SK-N-SH treated with all-trans-retinoic acid at 6 μM for 48 hours (cell line): ENCODE data around the gene SLC5A10.

Experiments used
- ARNTL ChIP-seq: fragments of 450-650 bp; formaldehyde crosslinking; IDR thresholded peaks from 2 replicates; pipeline ENCODE4 v1.5.0; 2020; ENCODE audit warnings: low read depth, mild to moderate bottlenecking, moderate library complexity, borderline replicate concordance
- ESRRG ChIP-seq: fragments of 250-450 bp; sonication (Bioruptor Pico); IDR thresholded peaks from 2 replicates; pipeline ENCODE4 v1.6.1; 2021; ENCODE audit warnings: mild to moderate bottlenecking
- PATZ1 ChIP-seq: fragments of 250-450 bp; sonication (Bioruptor Pico); IDR thresholded peaks from 2 replicates; pipeline ENCODE4 v1.8.0; 2020; ENCODE audit warnings: mild to moderate bottlenecking, moderate library complexity, borderline replicate concordance
- RARB ChIP-seq: fragments of 250-450 bp; sonication (Bioruptor Pico); IDR thresholded peaks from 2 replicates; pipeline ENCODE4 v1.8.0; 2021; ENCODE audit warnings: mild to moderate bottlenecking, moderate library complexity
- ZFP3 ChIP-seq: fragments of 250-450 bp; sonication (Bioruptor Pico); IDR thresholded peaks from 2 replicates; pipeline ENCODE4 v1.5.0; 2020; ENCODE audit warnings: mild to moderate bottlenecking, moderate library complexity
- ZNF565 ChIP-seq: fragments of 450-650 bp; formaldehyde crosslinking; conservative IDR thresholded peaks from 2 replicates; pipeline ENCODE4 v1.5.0; 2020; ENCODE audit warnings: low read depth, mild to moderate bottlenecking, moderate library complexity
- ZNF70 ChIP-seq: fragments of 450-650 bp; formaldehyde crosslinking; IDR thresholded peaks from 2 replicates; pipeline ENCODE4 v1.5.0; 2020; ENCODE audit warnings: mild to moderate bottlenecking, moderate library complexity
- TF ChIP-seq, protein P1 (sequence below): fragments of 250-450 bp; sonication (Bioruptor Pico); IDR thresholded peaks from 2 replicates; pipeline ENCODE4 v1.5.1; 2020; ENCODE audit warnings: low read depth, mild to moderate bottlenecking, moderate library complexity
- TF ChIP-seq, protein P2 (sequence below): fragments of 250-450 bp; sonication (Bioruptor Pico); IDR thresholded peaks from 2 replicates; pipeline ENCODE4 v1.8.0; 2021; ENCODE audit warnings: low read depth, mild to moderate bottlenecking, moderate library complexity, borderline replicate concordance

DNA sequence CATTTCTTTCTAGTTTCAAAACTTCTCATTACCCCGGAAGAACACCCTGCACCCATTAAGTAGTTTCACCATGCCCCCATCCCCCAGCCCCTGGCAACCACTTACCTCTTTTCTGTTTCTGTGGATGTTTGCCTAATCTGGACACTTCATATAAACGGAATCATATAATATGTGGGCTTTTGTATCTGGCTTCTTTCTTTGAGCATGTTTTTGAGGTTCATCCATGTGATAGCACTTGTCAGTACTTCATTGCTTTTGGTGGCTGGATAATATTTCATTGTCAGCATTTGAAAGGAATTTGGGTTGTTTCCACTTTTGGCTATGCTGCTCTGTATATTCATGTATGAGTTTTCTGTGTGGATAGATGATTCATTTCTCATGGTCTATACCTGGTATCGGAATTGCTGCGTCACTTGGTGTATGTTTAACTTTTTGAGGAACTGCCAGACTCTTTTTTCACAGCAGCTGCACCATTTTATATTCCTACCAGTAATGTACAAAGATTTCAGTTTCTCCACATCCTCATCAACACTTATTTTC lies 30.0 kb upstream of the SLC5A10 start:
- no peak for TF ChIP-seq ZNF70 (CRISPR knock-in tag)
- TF ChIP-seq PATZ1 (CRISPR knock-in tag): no peak
- no peak for TF ChIP-seq ESRRG (CRISPR knock-in tag)
- TF ChIP-seq, protein P1, sequence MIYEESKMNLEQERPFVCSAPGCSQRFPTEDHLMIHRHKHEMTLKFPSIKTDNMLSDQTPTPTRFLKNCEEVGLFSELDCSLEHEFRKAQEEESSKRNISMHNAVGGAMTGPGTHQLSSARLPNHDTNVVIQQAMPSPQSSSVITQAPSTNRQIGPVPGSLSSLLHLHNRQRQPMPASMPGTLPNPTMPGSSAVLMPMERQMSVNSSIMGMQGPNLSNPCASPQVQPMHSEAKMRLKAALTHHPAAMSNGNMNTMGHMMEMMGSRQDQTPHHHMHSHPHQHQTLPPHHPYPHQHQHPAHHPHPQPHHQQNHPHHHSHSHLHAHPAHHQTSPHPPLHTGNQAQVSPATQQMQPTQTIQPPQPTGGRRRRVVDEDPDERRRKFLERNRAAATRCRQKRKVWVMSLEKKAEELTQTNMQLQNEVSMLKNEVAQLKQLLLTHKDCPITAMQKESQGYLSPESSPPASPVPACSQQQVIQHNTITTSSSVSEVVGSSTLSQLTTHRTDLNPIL (CRISPR knock-in tag): no peak
- TF ChIP-seq, protein P2, sequence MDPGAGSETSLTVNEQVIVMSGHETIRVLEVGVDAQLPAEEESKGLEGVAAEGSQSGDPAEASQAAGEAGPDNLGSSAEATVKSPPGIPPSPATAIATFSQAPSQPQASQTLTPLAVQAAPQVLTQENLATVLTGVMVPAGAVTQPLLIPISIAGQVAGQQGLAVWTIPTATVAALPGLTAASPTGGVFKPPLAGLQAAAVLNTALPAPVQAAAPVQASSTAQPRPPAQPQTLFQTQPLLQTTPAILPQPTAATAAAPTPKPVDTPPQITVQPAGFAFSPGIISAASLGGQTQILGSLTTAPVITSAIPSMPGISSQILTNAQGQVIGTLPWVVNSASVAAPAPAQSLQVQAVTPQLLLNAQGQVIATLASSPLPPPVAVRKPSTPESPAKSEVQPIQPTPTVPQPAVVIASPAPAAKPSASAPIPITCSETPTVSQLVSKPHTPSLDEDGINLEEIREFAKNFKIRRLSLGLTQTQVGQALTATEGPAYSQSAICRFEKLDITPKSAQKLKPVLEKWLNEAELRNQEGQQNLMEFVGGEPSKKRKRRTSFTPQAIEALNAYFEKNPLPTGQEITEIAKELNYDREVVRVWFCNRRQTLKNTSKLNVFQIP (CRISPR knock-in tag): no peak
- no peak for TF ChIP-seq ZNF565 (CRISPR knock-in tag)
- no peak for TF ChIP-seq ARNTL (CRISPR knock-in tag)
- TF ChIP-seq ZFP3: no peak
- TF ChIP-seq RARB (CRISPR knock-in tag): no peak
